K562 (cell line): ENCODE measurements around the gene PGAP3. TPM values are rescaled to one million over a fixed set of nuclear protein-coding genes. Genes with fewer than 3 reads are reported as not detected.

Experiments used
- BCOR ChIP-seq: fragments of 450-650 bp; IDR thresholded peaks from 2 replicates; pipeline ENCODE4 v1.6.1; 2016
- BHLHE40 ChIP-seq: IDR thresholded peaks from 2 replicates; pipeline ENCODE4 v1.6.1; 2011; ENCODE audit warnings: low read length, improper control_type of control experiment
- CXXC5 ChIP-seq: fragments of 250-450 bp; sonication (Bioruptor Pico); IDR thresholded peaks from 2 replicates; pipeline ENCODE4 v1.8.0; 2022; ENCODE audit warnings: inconsistent platforms, mild to moderate bottlenecking, moderate library complexity
- HMGN3 ChIP-seq: IDR thresholded peaks from 2 replicates; pipeline ENCODE4 v1.6.1; 2011; ENCODE audit warnings: borderline replicate concordance, low read depth, mild to moderate bottlenecking, mixed read lengths, low read length; ENCODE audit not compliant: insufficient read length; ENCODE audit errors: extremely low read depth
- HSF4 ChIP-seq: fragments of 250-450 bp; sonication (Bioruptor Pico); IDR thresholded peaks from 2 replicates; pipeline ENCODE4 v2.1.2; 2022; ENCODE audit warnings: mild to moderate bottlenecking, moderate library complexity, borderline replicate concordance
- NR4A1 ChIP-seq, 2 experiments: fragments of 250-450 bp in 1 of 2; fragments of 450-650 bp in 1 of 2; sonication (Bioruptor Pico) in 1 of 2; IDR thresholded peaks; 2 replicates each; pipeline versions ENCODE4 v1.4.0 to v1.6.1; 2016 to 2020; ENCODE audit warnings: mild to moderate bottlenecking in 2 of 2, missing compliant biosample characterization in 1 of 2, missing genetic modification characterization in 1 of 2, moderate library complexity in 1 of 2
- POLR2A ChIP-seq: fragments of 450-650 bp; conservative IDR thresholded peaks from 2 replicates; pipeline ENCODE4 v1.6.1; 2016
- POLR2AphosphoS5 ChIP-seq: IDR thresholded peaks from 2 replicates; pipeline ENCODE4 v1.6.1; 2011; ENCODE audit warnings: mild to moderate bottlenecking, low read depth, low read length, moderate library complexity; ENCODE audit not compliant: control insufficient read depth, insufficient read depth
- POLR2G ChIP-seq: fragments of 200-400 bp; formaldehyde crosslinking; IDR thresholded peaks from 2 replicates; pipeline ENCODE4 v1.6.1; 2017; ENCODE audit warnings: low read depth, mild to moderate bottlenecking, antibody characterized with exemption, low read length, moderate library complexity
- RB1 ChIP-seq: fragments of 450-650 bp; IDR thresholded peaks from 2 replicates; pipeline ENCODE4 v1.6.1; 2017; ENCODE audit warnings: low read depth, mild to moderate bottlenecking
- SMAD1 ChIP-seq: fragments of 150-350 bp; IDR thresholded peaks from 2 replicates; pipeline ENCODE4 v1.6.1; 2014; ENCODE audit warnings: low read length, low read depth; ENCODE audit not compliant: partially characterized antibody
- SUPT5H ChIP-seq: fragments of 450-650 bp; IDR thresholded peaks from 2 replicates; pipeline ENCODE4 v1.6.1; 2016
- ZFP36 ChIP-seq: fragments of 150-350 bp; IDR thresholded peaks from 2 replicates; pipeline ENCODE4 v1.6.1; 2018; ENCODE audit warnings: low read length, low read depth; ENCODE audit not compliant: partially characterized antibody
- ZNF121 ChIP-seq: sonication (generic); formaldehyde crosslinking; conservative IDR thresholded peaks from 2 replicates; pipeline ENCODE4 v1.8.0; 2022; ENCODE audit warnings: missing genetic modification reagents
- ZNF133 ChIP-seq: fragments of 250-450 bp; sonication (Bioruptor Pico); IDR thresholded peaks from 2 replicates; pipeline ENCODE4 v1.4.0; 2020; ENCODE audit warnings: mild to moderate bottlenecking
- ZNF316 ChIP-seq: fragments of 450-650 bp; IDR thresholded peaks from 2 replicates; pipeline ENCODE4 v1.6.1; 2016
- polyA plus RNA-seq, 8 experiments: library from polyadenylated mRNA; depleted of rRNA in 4 of 8; stranded (reverse) in 5 of 8; unstranded in 3 of 8; fragments of >200 nt; fragmentation: Nextera tagmentation in 2 of 8; fragmentation: Illumina TruSeq in 1 of 8; extraction: Ambion mirVana in 2 of 8; extraction: Trizol in 1 of 8; gene quantifications; 2 replicates each; pipeline versions ENCODE4 v1.2.1 to v1.2.3, GENCODE V29; 2011 to 2014; ENCODE audit warnings: inconsistent platforms in 1 of 8, missing spikeins in 1 of 8
- total RNA-seq, 7 experiments: library from RNA; depleted of rRNA in 6 of 7; stranded (reverse); fragments of >200 nt in 6 of 7; fragmentation: Illumina TruSeq in 2 of 7; extraction: Trizol in 2 of 7; gene quantifications; 2 replicates each; pipeline versions ENCODE4 v1.2.1 to v1.2.3, GENCODE V29; 2011 to 2021; ENCODE audit warnings: low replicate concordance in 1 of 7
- TF ChIP-seq, protein P1 (sequence below): fragments of 250-450 bp; sonication (Bioruptor Pico); IDR thresholded peaks from 2 replicates; pipeline ENCODE4 v1.9.0; 2021; ENCODE audit warnings: mild to moderate bottlenecking, inconsistent platforms
- TF ChIP-seq, protein P2 (sequence below): sonication (generic); formaldehyde crosslinking; IDR thresholded peaks from 2 replicates; pipeline ENCODE4 v1.9.0; 2022; ENCODE audit warnings: mild to moderate bottlenecking, missing genetic modification reagents
- TF ChIP-seq, protein P3 (sequence below), 3 experiments: IDR thresholded peaks in 2 of 3; conservative IDR thresholded peaks in 1 of 3; 2 replicates each; pipeline ENCODE4 v1.5.1; 2011 to 2012; ENCODE audit warnings: low read length in 3 of 3, mild to moderate bottlenecking in 3 of 3, control low read depth in 2 of 3, improper control_type of control experiment in 1 of 3, inconsistent platforms in 1 of 3, low read depth in 1 of 3, mixed read lengths in 1 of 3, moderate library complexity in 1 of 3; ENCODE audit not compliant: insufficient read depth in 2 of 3
- TF ChIP-seq, protein P4 (sequence below): fragments of 250-450 bp; sonication (Bioruptor Pico); IDR thresholded peaks from 2 replicates; pipeline ENCODE4 v1.5.1; 2021; ENCODE audit warnings: mild to moderate bottlenecking

The PGAP3 gene
- total and polyA plus RNA-seq, 9 of the 15 experiments (the other 6 are each of a cell fraction or from before 2014, with no cell fraction given) = 0.38 to 9.4 (median 4.5) TPM

DNA sequence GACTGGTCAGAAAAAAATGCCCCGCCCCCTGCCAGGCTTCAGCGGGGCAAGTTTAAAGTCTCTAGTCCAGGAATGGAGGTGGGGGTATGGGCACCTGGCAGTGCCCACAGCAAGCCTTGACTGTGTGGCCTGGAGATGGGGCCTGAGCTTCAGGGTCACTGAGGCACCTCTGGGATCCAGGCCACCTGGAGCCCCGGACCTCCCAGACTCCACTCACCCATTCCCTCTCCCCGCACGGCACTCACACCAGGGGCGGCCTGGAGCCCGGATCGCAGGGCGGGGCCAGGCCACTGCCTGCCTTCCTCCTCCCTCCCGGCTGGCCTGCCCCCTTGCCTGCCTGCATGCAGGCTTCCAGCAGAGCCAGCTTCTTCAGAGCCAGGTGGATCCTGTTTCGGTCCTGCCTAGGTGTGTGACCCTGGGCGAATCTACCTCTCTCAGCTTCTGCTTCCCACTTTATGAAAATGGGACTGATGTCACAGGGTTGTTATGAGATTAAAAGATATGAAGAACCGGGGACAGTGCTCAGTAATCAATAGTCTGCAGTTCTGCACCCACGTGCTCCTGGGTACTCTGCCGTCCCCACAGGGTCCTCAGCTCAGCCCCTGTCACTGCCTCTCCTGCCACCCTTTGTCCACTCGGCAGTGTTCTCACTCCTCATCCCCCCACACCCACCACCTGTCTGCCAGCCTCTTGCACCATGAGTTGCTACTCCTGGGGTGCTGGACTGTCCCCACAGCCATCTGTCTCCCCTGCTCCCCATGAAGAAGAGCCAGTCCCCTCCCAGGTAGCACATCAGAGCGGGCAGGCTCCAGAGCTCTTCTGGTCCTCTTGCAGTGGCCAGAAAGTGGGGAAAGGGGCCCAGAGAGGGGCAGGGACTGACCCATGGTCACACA lies 23.9 kb downstream of the PGAP3 start (continued):
- TF ChIP-seq, protein P1, sequence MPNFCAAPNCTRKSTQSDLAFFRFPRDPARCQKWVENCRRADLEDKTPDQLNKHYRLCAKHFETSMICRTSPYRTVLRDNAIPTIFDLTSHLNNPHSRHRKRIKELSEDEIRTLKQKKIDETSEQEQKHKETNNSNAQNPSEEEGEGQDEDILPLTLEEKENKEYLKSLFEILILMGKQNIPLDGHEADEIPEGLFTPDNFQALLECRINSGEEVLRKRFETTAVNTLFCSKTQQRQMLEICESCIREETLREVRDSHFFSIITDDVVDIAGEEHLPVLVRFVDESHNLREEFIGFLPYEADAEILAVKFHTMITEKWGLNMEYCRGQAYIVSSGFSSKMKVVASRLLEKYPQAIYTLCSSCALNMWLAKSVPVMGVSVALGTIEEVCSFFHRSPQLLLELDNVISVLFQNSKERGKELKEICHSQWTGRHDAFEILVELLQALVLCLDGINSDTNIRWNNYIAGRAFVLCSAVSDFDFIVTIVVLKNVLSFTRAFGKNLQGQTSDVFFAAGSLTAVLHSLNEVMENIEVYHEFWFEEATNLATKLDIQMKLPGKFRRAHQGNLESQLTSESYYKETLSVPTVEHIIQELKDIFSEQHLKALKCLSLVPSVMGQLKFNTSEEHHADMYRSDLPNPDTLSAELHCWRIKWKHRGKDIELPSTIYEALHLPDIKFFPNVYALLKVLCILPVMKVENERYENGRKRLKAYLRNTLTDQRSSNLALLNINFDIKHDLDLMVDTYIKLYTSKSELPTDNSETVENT (CRISPR knock-in tag) = 0 out of 2 replicates have a peak, but pooled peaks have one; percentile 13
- TF ChIP-seq POLR2G = peak; percentile 66
- TF ChIP-seq ZNF316 = peak; percentile 79
- TF ChIP-seq RB1 = peak; percentile 48; the same call in 1 of the 2 replicates
- peak; percentile 90 for TF ChIP-seq ZFP36
- TF ChIP-seq ZNF133 (CRISPR knock-in tag) = no peak
- TF ChIP-seq, protein P2, sequence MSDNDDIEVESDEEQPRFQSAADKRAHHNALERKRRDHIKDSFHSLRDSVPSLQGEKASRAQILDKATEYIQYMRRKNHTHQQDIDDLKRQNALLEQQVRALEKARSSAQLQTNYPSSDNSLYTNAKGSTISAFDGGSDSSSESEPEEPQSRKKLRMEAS = peak; percentile 10; the same call in 1 of the 2 replicates
- peak; percentile 11; the same call in 1 of the 2 replicates for TF ChIP-seq NR4A1 (CRISPR knock-in tag; IDR thresholded peaks at IDR 0.05)
- TF ChIP-seq NR4A1 (tag; IDR thresholded peaks at IDR 0.05) = no peak
- TF ChIP-seq POLR2AphosphoS5 = 0 out of 2 replicates have a peak, but pooled peaks have one; percentile 22
- no peak for TF ChIP-seq SMAD1
- TF ChIP-seq BCOR = peak; percentile 65
- TF ChIP-seq, protein P3, sequence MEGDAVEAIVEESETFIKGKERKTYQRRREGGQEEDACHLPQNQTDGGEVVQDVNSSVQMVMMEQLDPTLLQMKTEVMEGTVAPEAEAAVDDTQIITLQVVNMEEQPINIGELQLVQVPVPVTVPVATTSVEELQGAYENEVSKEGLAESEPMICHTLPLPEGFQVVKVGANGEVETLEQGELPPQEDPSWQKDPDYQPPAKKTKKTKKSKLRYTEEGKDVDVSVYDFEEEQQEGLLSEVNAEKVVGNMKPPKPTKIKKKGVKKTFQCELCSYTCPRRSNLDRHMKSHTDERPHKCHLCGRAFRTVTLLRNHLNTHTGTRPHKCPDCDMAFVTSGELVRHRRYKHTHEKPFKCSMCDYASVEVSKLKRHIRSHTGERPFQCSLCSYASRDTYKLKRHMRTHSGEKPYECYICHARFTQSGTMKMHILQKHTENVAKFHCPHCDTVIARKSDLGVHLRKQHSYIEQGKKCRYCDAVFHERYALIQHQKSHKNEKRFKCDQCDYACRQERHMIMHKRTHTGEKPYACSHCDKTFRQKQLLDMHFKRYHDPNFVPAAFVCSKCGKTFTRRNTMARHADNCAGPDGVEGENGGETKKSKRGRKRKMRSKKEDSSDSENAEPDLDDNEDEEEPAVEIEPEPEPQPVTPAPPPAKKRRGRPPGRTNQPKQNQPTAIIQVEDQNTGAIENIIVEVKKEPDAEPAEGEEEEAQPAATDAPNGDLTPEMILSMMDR (IDR thresholded peaks at IDR 0.05 in 2 of 3, conservative IDR thresholded peaks at IDR 0.05 in 1 of 3; ENCODE audit: insufficient read depth in 2 of 3, low read depth in 1 of 3, low read length in 3 of 3) = 0 out of 6 replicates have a peak, but pooled peaks of 1 of the 3 experiments have one; percentile 0
- no peak for TF ChIP-seq HSF4 (CRISPR knock-in tag)
- 0 out of 2 replicates have a peak, but pooled peaks have one; percentile 53 for TF ChIP-seq SUPT5H
- TF ChIP-seq HMGN3 = peak; percentile 58
- peak; percentile 28; the same call in 1 of the 2 replicates for TF ChIP-seq ZNF121
- TF ChIP-seq, protein P4, sequence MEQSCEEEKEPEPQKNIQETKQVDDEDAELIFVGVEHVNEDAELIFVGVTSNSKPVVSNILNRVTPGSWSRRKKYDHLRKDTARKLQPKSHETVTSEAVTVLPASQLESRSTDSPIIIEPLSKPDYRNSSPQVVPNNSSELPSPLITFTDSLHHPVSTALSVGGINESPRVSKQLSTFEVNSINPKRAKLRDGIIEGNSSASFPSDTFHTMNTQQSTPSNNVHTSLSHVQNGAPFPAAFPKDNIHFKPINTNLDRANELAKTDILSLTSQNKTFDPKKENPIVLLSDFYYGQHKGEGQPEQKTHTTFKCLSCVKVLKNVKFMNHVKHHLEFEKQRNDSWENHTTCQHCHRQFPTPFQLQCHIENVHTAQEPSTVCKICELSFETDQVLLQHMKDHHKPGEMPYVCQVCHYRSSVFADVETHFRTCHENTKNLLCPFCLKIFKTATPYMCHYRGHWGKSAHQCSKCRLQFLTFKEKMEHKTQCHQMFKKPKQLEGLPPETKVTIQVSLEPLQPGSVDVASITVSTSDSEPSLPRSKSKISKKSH (CRISPR knock-in tag) = no peak
- TF ChIP-seq BHLHE40 = 0 out of 2 replicates have a peak, but pooled peaks have one; percentile 10
- 0 out of 2 replicates have a peak, but pooled peaks have one; percentile 11 for TF ChIP-seq CXXC5 (CRISPR knock-in tag)
- TF ChIP-seq POLR2A = peak; percentile 56
